Liver (tissue), 3 donors: ENCODE measurements around the gene FBXL2.

ENCODE experiments used
- CTCF ChIP-seq: fragments of 150-350 bp; IDR thresholded peaks from 2 replicates; pipeline ENCODE4 v1.5.1; 2017; ENCODE audit warnings: improper control_type of control experiment, low read depth, low read length; ENCODE audit not compliant: missing input control
- EGR1 ChIP-seq, 2 donors: IDR thresholded peaks; 2 replicates each; pipeline ENCODE4 v1.6.1; 2016 to 2018; ENCODE audit warnings: antibody characterized with exemption in 2 of 2, low read depth in 2 of 2
- FOXA1 ChIP-seq: IDR thresholded peaks from 2 replicates; pipeline ENCODE4 v1.6.1; 2016; ENCODE audit warnings: antibody characterized with exemption
- GABPA ChIP-seq, 2 donors: IDR thresholded peaks in 1 of 2; conservative IDR thresholded peaks in 1 of 2; 2 replicates each; pipeline ENCODE4 v1.6.1; 2016; ENCODE audit warnings: antibody characterized with exemption in 2 of 2, mild to moderate bottlenecking in 1 of 2, moderate library complexity in 1 of 2
- JUND ChIP-seq, 2 donors: IDR thresholded peaks; 2 replicates each; pipeline ENCODE4 v1.6.1; 2016; ENCODE audit warnings: antibody characterized with exemption in 2 of 2
- MAX ChIP-seq: IDR thresholded peaks from 2 replicates; pipeline ENCODE4 v1.6.1; 2016; ENCODE audit warnings: antibody characterized with exemption
- RAD21 ChIP-seq, 2 donors: IDR thresholded peaks; 2 replicates each; pipeline ENCODE4 v1.6.1; 2016; ENCODE audit warnings: antibody characterized with exemption in 2 of 2, mild to moderate bottlenecking in 2 of 2
- REST ChIP-seq: IDR thresholded peaks from 2 replicates; pipeline ENCODE4 v1.6.1; 2016; ENCODE audit warnings: antibody characterized with exemption, mild to moderate bottlenecking
- SP1 ChIP-seq: IDR thresholded peaks from 2 replicates; pipeline ENCODE4 v1.6.1; 2018; ENCODE audit warnings: antibody characterized with exemption, mild to moderate bottlenecking
- TAF1 ChIP-seq: conservative IDR thresholded peaks from 2 replicates; pipeline ENCODE4 v1.6.1; 2016; ENCODE audit warnings: antibody characterized with exemption, mild to moderate bottlenecking
- YY1 ChIP-seq: IDR thresholded peaks from 2 replicates; pipeline ENCODE4 v1.6.1; 2016; ENCODE audit warnings: antibody characterized with exemption, mild to moderate bottlenecking
- ZBTB33 ChIP-seq: IDR thresholded peaks from 2 replicates; pipeline ENCODE4 v1.6.1; 2016; ENCODE audit warnings: antibody characterized with exemption
- donor health status: healthy.
- donor health status: healthy.

- TF ChIP-seq EGR1 (IDR thresholded peaks at IDR 0.05; ENCODE audit: low read depth in 2 of 2) (no peak), CTCF (no peak), REST (no peak), MAX (no peak), GABPA (IDR thresholded peaks at IDR 0.05 in 1 of 2, conservative IDR thresholded peaks at IDR 0.05 in 1 of 2) (no peak), JUND (IDR thresholded peaks at IDR 0.05) (no peak), SP1 (no peak), TAF1 (no peak), YY1 (no peak), FOXA1 (no peak), ZBTB33 (no peak), RAD21 (IDR thresholded peaks at IDR 0.05) (no peak)
Measured at GRCh38 chr3:33401781-33402180, 124.5 kb downstream of the FBXL2 start.
